ENCODE measurements around the gene MYL9. TPM values are rescaled to one million over a fixed set of nuclear protein-coding genes. Genes with fewer than 3 reads are reported as not detected.

MYL9 gene
- total RNA-seq, 1 donor from 2014 or later = 1,345 TPM

GRCh38 chr20:36548006-36548315 lies 6.6 kb downstream of the MYL9 start:
- peaks cover 85% of the 10 kb centered on the region for H3K4me1 ChIP-seq

GRCh38 chr20:36548704-36549627 lies 7.6 kb downstream of the MYL9 start:
- no peak for TF ChIP-seq CTCF (IDR thresholded peaks at IDR 0.05; ENCODE audit: borderline replicate concordance)
- peaks cover 51% of the 10 kb centered on the region for H3K36me3 ChIP-seq
- intact Hi-C loops (cut with micrococcal nuclease) = no loop called here
- H3K4me3 ChIP-seq = no peak overlapping the region
- DNase-seq = no peak
- no peaks in the 10 kb centered on the region for H3K9me3 ChIP-seq (replicated peaks)
- peak overlapping the region; percentile 76 for H3K27ac ChIP-seq (replicated peaks)
- peaks cover 75% of the 10 kb centered on the region for H3K4me1 ChIP-seq
- H3K27me3 ChIP-seq (ENCODE audit: low read depth) = no peaks in the 10 kb centered on the region

More at GRCh38 chr20:36548006-36548315, 6.6 kb downstream of the MYL9 start:
- Histone ChIP-seq H3K9me3 (replicated peaks) (no peaks in the 10 kb centered on the region), H3K27ac (replicated peaks) (no peak overlapping the region), H3K36me3 (peaks cover 51% of the 10 kb centered on the region), H3K4me3 (no peak overlapping the region), H3K27me3 (ENCODE audit: low read depth) (no peaks in the 10 kb centered on the region)
- no peak for DNase-seq
- intact Hi-C loops (cut with micrococcal nuclease) = no loop called here
- no peak for TF ChIP-seq CTCF (IDR thresholded peaks at IDR 0.05; ENCODE audit: borderline replicate concordance)

- no peak overlapping the region for H3K4me3 ChIP-seq
- peaks cover 50% of the 10 kb centered on the region for H3K36me3 ChIP-seq
- peaks cover 69% of the 10 kb centered on the region for H3K4me1 ChIP-seq
- no peak for DNase-seq
- no peak for TF ChIP-seq CTCF (IDR thresholded peaks at IDR 0.05; ENCODE audit: borderline replicate concordance)
- H3K27ac ChIP-seq (replicated peaks) = peak overlapping the region; percentile 76
- intact Hi-C loops (cut with micrococcal nuclease) = no loop called here
- no peaks in the 10 kb centered on the region for H3K27me3 ChIP-seq (ENCODE audit: low read depth)
- no peaks in the 10 kb centered on the region for H3K9me3 ChIP-seq (replicated peaks)
Observed at GRCh38 chr20:36549628-36549941, 8.3 kb downstream of the MYL9 start.

- peaks cover 63% of the 10 kb centered on the region for H3K4me1 ChIP-seq
- H3K27me3 ChIP-seq (ENCODE audit: low read depth) = no peaks in the 10 kb centered on the region
- no peaks in the 10 kb centered on the region for H3K9me3 ChIP-seq (replicated peaks)
- no peak overlapping the region for H3K4me3 ChIP-seq
- intact Hi-C loops (cut with micrococcal nuclease) = no loop called here
- H3K36me3 ChIP-seq = peaks cover 44% of the 10 kb centered on the region
- DNase-seq = peak; percentile 53
- peak overlapping the region; percentile 76 for H3K27ac ChIP-seq (replicated peaks)
- TF ChIP-seq CTCF (IDR thresholded peaks at IDR 0.05; ENCODE audit: borderline replicate concordance) = no peak
Observed at GRCh38 chr20:36549942-36550789, 8.8 kb downstream of the MYL9 start.

- no peaks in the 10 kb centered on the region for H3K27me3 ChIP-seq (ENCODE audit: low read depth)
- H3K36me3 ChIP-seq = peaks cover 37% of the 10 kb centered on the region
- TF ChIP-seq CTCF (IDR thresholded peaks at IDR 0.05; ENCODE audit: borderline replicate concordance) = no peak
- H3K4me1 ChIP-seq = peaks cover 57% of the 10 kb centered on the region
- no peak for DNase-seq
- no peaks in the 10 kb centered on the region for H3K9me3 ChIP-seq (replicated peaks)
- intact Hi-C loops (cut with micrococcal nuclease) = no loop called here
- H3K27ac ChIP-seq (replicated peaks) = peak overlapping the region; percentile 76
- no peak overlapping the region for H3K4me3 ChIP-seq
Observed at GRCh38 chr20:36550790-36551299, 9.5 kb downstream of the MYL9 start.
